ENCODE data around the gene TSGA10IP.
A peak's percentile ranks its signal among the peaks of the same experiment; 100 is the strongest.

The TSGA10IP gene

GRCh38 chr11:65981972-65982823 lies 36.9 kb downstream of the TSGA10IP start:
- no peak for DNase-seq (ENCODE audit: low read depth)
- no peak for TF ChIP-seq CTCF (IDR thresholded peaks at IDR 0.05; ENCODE audit: low read depth, low read length, missing control alignments)
- H3K4me3 ChIP-seq (ENCODE audit: low read depth, low read length), result no peak overlapping the region

- no peak overlapping the region for H3K4me3 ChIP-seq (ENCODE audit: low read depth, low read length)
- no peak for DNase-seq (ENCODE audit: low read depth)
Measured at GRCh38 chr11:65982824-65983588, 37.7 kb downstream of the TSGA10IP start.

GRCh38 chr11:65983589-65983987 lies 38.3 kb downstream of the TSGA10IP start:
- no peak for TF ChIP-seq CTCF (IDR thresholded peaks at IDR 0.05; ENCODE audit: low read depth, low read length, missing control alignments)
- no peak overlapping the region for H3K4me3 ChIP-seq (ENCODE audit: low read depth, low read length)
- no peak for DNase-seq (ENCODE audit: low read depth)

More at GRCh38 chr11:65982824-65983588, 37.7 kb downstream of the TSGA10IP start:
- no peak for TF ChIP-seq CTCF (IDR thresholded peaks at IDR 0.05; ENCODE audit: low read depth, low read length, missing control alignments)

DNA sequence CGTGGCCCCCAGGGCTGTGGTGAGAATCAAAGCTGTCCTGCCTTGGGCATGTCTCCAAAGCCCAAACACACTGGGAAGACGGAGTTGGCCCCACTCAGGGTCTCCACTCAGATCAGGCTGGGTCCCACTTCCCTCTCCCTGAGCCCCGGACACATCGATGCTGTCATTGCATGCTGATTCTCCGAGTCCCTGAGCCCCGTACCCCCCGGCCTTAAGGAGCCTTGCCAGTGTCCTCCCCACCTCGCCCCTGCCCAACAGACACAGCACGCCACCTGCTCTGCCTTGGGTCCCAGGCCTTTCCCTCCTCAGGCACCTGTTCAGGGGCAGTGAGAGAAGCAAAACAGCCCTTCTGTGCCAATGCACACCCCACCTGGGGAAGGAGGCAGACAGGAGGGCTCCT lies 42.1 kb downstream of the TSGA10IP start:
- TF ChIP-seq CTCF (IDR thresholded peaks at IDR 0.05; ENCODE audit: low read depth, low read length, missing control alignments), result no peak
- no peak for DNase-seq (ENCODE audit: low read depth)
- no peak overlapping the region for H3K4me3 ChIP-seq (ENCODE audit: low read depth, low read length)

GRCh38 chr11:65988791-65989592 lies 43.7 kb downstream of the TSGA10IP start:
- peak; percentile 90 for TF ChIP-seq CTCF (IDR thresholded peaks at IDR 0.05; ENCODE audit: low read depth, low read length, missing control alignments)
- no peak overlapping the region for H3K4me3 ChIP-seq (ENCODE audit: low read depth, low read length)
- DNase-seq (ENCODE audit: low read depth), result peak; percentile 92

DNA sequence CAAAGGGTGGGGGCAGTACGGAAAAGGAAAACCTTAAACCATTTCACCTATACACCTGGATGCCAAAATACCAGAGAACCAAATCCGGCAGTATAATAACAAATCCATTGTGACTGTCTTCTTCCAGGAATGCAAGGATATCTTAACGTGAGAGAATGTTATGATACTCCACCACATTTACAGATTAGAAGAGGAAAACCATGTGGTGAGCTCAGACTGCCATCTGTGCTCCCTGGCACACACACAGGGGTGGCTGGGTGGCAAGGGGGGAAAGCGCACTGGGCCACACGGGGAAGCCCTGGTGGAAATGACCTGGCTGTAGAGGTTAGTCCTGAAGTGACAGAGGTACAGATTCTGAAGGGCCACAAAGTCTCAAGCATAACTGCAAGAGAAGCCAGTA lies 46.8 kb downstream of the TSGA10IP start:
- TF ChIP-seq CTCF (IDR thresholded peaks at IDR 0.05; ENCODE audit: low read depth, low read length, missing control alignments), result no peak
- H3K4me3 ChIP-seq (ENCODE audit: low read depth, low read length), result no peak overlapping the region
- DNase-seq (ENCODE audit: low read depth), result no peak
